PC-9 (cell line): ENCODE measurements around the gene ADAMTS6. TPM values are rescaled to one million over a fixed set of nuclear protein-coding genes. Genes with fewer than 3 reads are reported as not detected.

Experiments used
- BruUV-seq: library from RNA; stranded (reverse); fragments of 400-500 nt; replicated peaks from 2 replicates; lab custom pipeline; 2021; lab: Mats Ljungman, UMichigan
- CTCF ChIA-PET: fragments of 300-600 bp; sonication (Branson Sonifier 250); formaldehyde crosslinking; loops from one replicate; lab custom pipeline; 2022; ENCODE audit warnings: antibody characterized with exemption; lab: Charles Lee
- POLR2A ChIA-PET: fragments of 300-600 bp; sonication (Branson Sonifier 250); formaldehyde crosslinking; loops from one replicate; lab custom pipeline; 2022; ENCODE audit warnings: antibody characterized with exemption; ENCODE audit not compliant: unreplicated experiment; lab: Charles Lee
- DNase-seq, 2 experiments: peaks; one replicate each; pipeline versions ENCODE4 v3.0.0 to v3.0.0-alpha.2; 2015 to 2022; ENCODE audit warnings: mixed read lengths in 1 of 2
- H2AFZ ChIP-seq: fragments of 200-600 bp; sonication (generic); 2 replicates; pipeline ENCODE4 v1.8.1; 2017; ENCODE audit warnings: antibody characterized with exemption
- H3F3A ChIP-seq: fragments of 200-600 bp; sonication (generic); 2 replicates; pipeline ENCODE4 v1.8.1; 2017; ENCODE audit warnings: antibody characterized with exemption, mild to moderate bottlenecking, low read depth; ENCODE audit not compliant: insufficient read depth
- H3K27ac ChIP-seq: fragments of 200-600 bp; sonication (generic); 2 replicates; pipeline ENCODE4 v1.6.1; 2016; ENCODE audit warnings: mixed run types
- H3K27me3 ChIP-seq: fragments of 200-600 bp; sonication (generic); 2 replicates; pipeline ENCODE4 v1.6.1; 2016; ENCODE audit warnings: low read depth, mixed run types; ENCODE audit not compliant: insufficient read depth
- H3K36me3 ChIP-seq: fragments of 200-600 bp; sonication (generic); 2 replicates; pipeline ENCODE4 v1.6.1; 2016; ENCODE audit warnings: low read depth, mixed run types
- H3K4me1 ChIP-seq: fragments of 200-600 bp; sonication (generic); replicated peaks from 2 replicates; pipeline ENCODE4 v1.6.1; 2016; ENCODE audit warnings: mixed run types; ENCODE audit not compliant: insufficient read depth
- H3K4me2 ChIP-seq: fragments of 200-600 bp; sonication (generic); 2 replicates; pipeline ENCODE4 v1.6.1; 2017; ENCODE audit warnings: mixed run types
- H3K4me3 ChIP-seq: fragments of 200-600 bp; sonication (generic); 2 replicates; pipeline ENCODE4 v1.6.1; 2016; ENCODE audit warnings: mixed run types
- H3K79me2 ChIP-seq: fragments of 200-600 bp; sonication (generic); 2 replicates; pipeline ENCODE4 v1.6.1; 2017; ENCODE audit warnings: low read depth, mixed run types
- H3K9me2 ChIP-seq: fragments of 200-600 bp; sonication (generic); 2 replicates; pipeline ENCODE4 v1.8.1; 2017; ENCODE audit warnings: mild to moderate bottlenecking; ENCODE audit not compliant: insufficient read depth
- H3K9me3 ChIP-seq: fragments of 200-600 bp; sonication (generic); 2 replicates; pipeline ENCODE4 v1.8.1; 2016; ENCODE audit warnings: low read depth; ENCODE audit not compliant: insufficient read depth
- H4K20me1 ChIP-seq: fragments of 200-600 bp; sonication (generic); 2 replicates; pipeline ENCODE4 v1.8.1; 2017; ENCODE audit not compliant: insufficient read depth
- CTCF ChIP-seq: fragments of 200-600 bp; sonication (generic); conservative IDR thresholded peaks from 2 replicates; pipeline ENCODE4 v1.6.1; 2017; ENCODE audit warnings: mixed run types, antibody characterized with exemption, mild to moderate bottlenecking, moderate library complexity
- EZH2 ChIP-seq: fragments of 200-600 bp; sonication (generic); IDR thresholded peaks from 2 replicates; pipeline ENCODE4 v1.8.0; 2017; ENCODE audit warnings: antibody characterized with exemption, low read depth
- intact Hi-C: fragments of 100-400 bp; cut with micrococcal nuclease; formaldehyde crosslinking; loops from one replicate; pipeline ENCODE4 v1.10.0; 2022; ENCODE audit not compliant: unreplicated experiment
- total RNA-seq: library from RNA; stranded (reverse); gene quantifications from 2 replicates; pipeline ENCODE4 v1.2.3, GENCODE V29; 2021

Gene ADAMTS6
- total RNA-seq, 1 experiment from 2014 or later = 1.4 TPM

GRCh38 chr5:65252977-65253376, 228.7 kb downstream of the ADAMTS6 start:
- H3K4me3 ChIP-seq = no peak overlapping the region
- no peaks in the 10 kb centered on the region for H3K27me3 ChIP-seq
- no peaks in the 10 kb centered on the region for H3K9me2 ChIP-seq
- no peaks in the 10 kb centered on the region for H3K9me3 ChIP-seq
- CTCF ChIA-PET = no interaction called here
- no peak overlapping the region for H3K27ac ChIP-seq
- no peak overlapping the region for H3K4me2 ChIP-seq
- TF ChIP-seq EZH2 (no peak), CTCF (no peak)
- no peaks in the 10 kb centered on the region for H3K36me3 ChIP-seq
- no peaks in the 10 kb centered on the region for H3K4me1 ChIP-seq
- H2AFZ ChIP-seq = peak overlapping the region; percentile 23; the same call in 1 of the 2 replicates
- H3F3A ChIP-seq = no peaks in the 10 kb centered on the region
- intact Hi-C loops = no loop called here
- no peak for DNase-seq
- no peaks in the 10 kb centered on the region for H4K20me1 ChIP-seq
- no TSS peak for BruUV-seq
- H3K79me2 ChIP-seq = no peaks in the 10 kb centered on the region
- POLR2A ChIA-PET = no interaction called here

GRCh38 chr5:65248896-65249295, 232.8 kb downstream of the ADAMTS6 start:
- ChIA-PET CTCF (no interaction called here), POLR2A (no interaction called here)
- Histone ChIP-seq H3K27ac (no peak overlapping the region), H3K27me3 (no peaks in the 10 kb centered on the region), H3K9me3 (no peaks in the 10 kb centered on the region), H2AFZ (no peak overlapping the region), H3K9me2 (no peaks in the 10 kb centered on the region), H3K4me1 (no peaks in the 10 kb centered on the region), H3K36me3 (no peaks in the 10 kb centered on the region), H3K4me2 (no peak overlapping the region), H3F3A (no peaks in the 10 kb centered on the region), H3K79me2 (no peaks in the 10 kb centered on the region), H3K4me3 (no peak overlapping the region), H4K20me1 (no peaks in the 10 kb centered on the region)
- no TSS peak for BruUV-seq
- TF ChIP-seq CTCF (no peak), EZH2 (no peak)
- intact Hi-C loops = no loop called here
- DNase-seq = no peak

- no peaks in the 10 kb centered on the region for H3K36me3 ChIP-seq
- no peak for TF ChIP-seq EZH2
- TF ChIP-seq CTCF = no peak
- intact Hi-C loops = no loop called here
- no peaks in the 10 kb centered on the region for H3K4me1 ChIP-seq
- no peaks in the 10 kb centered on the region for H4K20me1 ChIP-seq
- ChIA-PET CTCF (no interaction called here), POLR2A (no interaction called here)
- no peaks in the 10 kb centered on the region for H3K27me3 ChIP-seq
- no peaks in the 10 kb centered on the region for H3K9me2 ChIP-seq
- no peak overlapping the region for H2AFZ ChIP-seq
- H3K79me2 ChIP-seq = no peaks in the 10 kb centered on the region
- no peak for DNase-seq
- H3K9me3 ChIP-seq = no peaks in the 10 kb centered on the region
- BruUV-seq = no TSS peak
- H3K4me2 ChIP-seq = no peak overlapping the region
- no peaks in the 10 kb centered on the region for H3F3A ChIP-seq
- no peak overlapping the region for H3K27ac ChIP-seq
- no peak overlapping the region for H3K4me3 ChIP-seq
Observed at GRCh38 chr5:65247594-65247993, 234.1 kb downstream of the ADAMTS6 start.
